Neural progenitor cell (in vitro differentiated cells): ENCODE data around the gene ICE1. TPM values are rescaled to one million over a fixed set of nuclear protein-coding genes. Genes with fewer than 3 reads are reported as not detected.
"Not testable (repeated sequence)": the region's sequence is repeated elsewhere in the genome, so short reads cannot be mapped to it uniquely, and the experiment has no call there.

Source experiments
- DNase-seq: peaks from one replicate; pipeline ENCODE4 v3.0.0-alpha.2; 2016; ENCODE audit warnings: low spot score
- H2AFZ ChIP-seq: fragments of 200-600 bp; sonication (generic); replicated peaks from 2 replicates; pipeline ENCODE4 v1.6.1; 2016; ENCODE audit warnings: antibody characterized with exemption
- H3F3A ChIP-seq: fragments of 200-600 bp; sonication (generic); 2 replicates; pipeline ENCODE4 v1.6.1; 2016; ENCODE audit warnings: antibody characterized with exemption, low read depth
- H3K27ac ChIP-seq: fragments of 200-600 bp; sonication (generic); 2 replicates; pipeline ENCODE4 v1.5.1; 2016; ENCODE audit warnings: mild to moderate bottlenecking
- H3K27me3 ChIP-seq: fragments of 200-600 bp; sonication (generic); 2 replicates; pipeline ENCODE4 v1.6.1; 2016; ENCODE audit warnings: mild to moderate bottlenecking, moderate library complexity
- H3K36me3 ChIP-seq: fragments of 200-600 bp; sonication (generic); 2 replicates; pipeline ENCODE4 v1.5.1; 2016
- H3K4me1 ChIP-seq: fragments of 200-600 bp; sonication (generic); 2 replicates; pipeline ENCODE4 v1.6.1; 2016; ENCODE audit warnings: mixed run types
- H3K4me2 ChIP-seq: fragments of 200-600 bp; sonication (generic); 2 replicates; pipeline ENCODE4 v1.6.1; 2016
- H3K4me3 ChIP-seq: fragments of 200-600 bp; sonication (generic); 2 replicates; pipeline ENCODE4 v1.5.1; 2016
- H3K79me2 ChIP-seq: fragments of 200-600 bp; sonication (generic); 2 replicates; pipeline ENCODE4 v1.6.1; 2016; ENCODE audit warnings: low read depth
- H3K9ac ChIP-seq: fragments of 200-600 bp; sonication (generic); 2 replicates; pipeline ENCODE4 v1.6.1; 2016
- H3K9me3 ChIP-seq: fragments of 200-600 bp; sonication (generic); 2 replicates; pipeline ENCODE4 v1.5.1; 2016; ENCODE audit warnings: low read depth
- H4K20me1 ChIP-seq: fragments of 200-600 bp; sonication (generic); 2 replicates; pipeline ENCODE4 v1.6.1; 2016; ENCODE audit warnings: low read depth
- H3K27ac Mint-ChIP-seq: 3 replicates; pipeline ENCODE4 v1.8.0; 2021; ENCODE audit warnings: mixed read lengths
- H3K27me3 Mint-ChIP-seq: 2 replicates; pipeline ENCODE4 v1.8.0; 2022; ENCODE audit warnings: low read depth, mild to moderate bottlenecking, inconsistent platforms, moderate library complexity, mixed read lengths; ENCODE audit not compliant: insufficient read depth
- H3K36me3 Mint-ChIP-seq: 3 replicates; pipeline ENCODE4 v1.8.0; 2021; ENCODE audit warnings: mixed read lengths
- H3K4me1 Mint-ChIP-seq: 3 replicates; pipeline ENCODE4 v1.8.0; 2021; ENCODE audit warnings: mixed read lengths
- H3K4me3 Mint-ChIP-seq: 3 replicates; pipeline ENCODE4 v1.8.0; 2021; ENCODE audit warnings: mild to moderate bottlenecking, moderate library complexity, mixed read lengths
- H3K9me3 Mint-ChIP-seq: 3 replicates; pipeline ENCODE4 v1.8.0; 2020; ENCODE audit warnings: mixed read lengths
- EZH2 ChIP-seq: fragments of 200-600 bp; sonication (generic); IDR thresholded peaks from 2 replicates; pipeline ENCODE4 v1.6.1; 2017; ENCODE audit warnings: antibody characterized with exemption, mild to moderate bottlenecking, moderate library complexity
- EZH2phosphoT487 ChIP-seq: fragments of 200-600 bp; sonication (generic); IDR thresholded peaks from 2 replicates; pipeline ENCODE4 v1.6.1; 2017; ENCODE audit warnings: antibody characterized with exemption
- total RNA-seq: library from RNA; depleted of rRNA; stranded (reverse); fragments of >200 nt; gene quantifications from 2 replicates; pipeline ENCODE4 v1.2.3, GENCODE V29; 2015; ENCODE audit warnings: low replicate concordance
- TF ChIP-seq, protein P1 (sequence below): fragments of 200-600 bp; sonication (generic); IDR thresholded peaks from 2 replicates; pipeline ENCODE4 v1.5.1; 2017; ENCODE audit warnings: antibody characterized with exemption, mild to moderate bottlenecking

Gene ICE1
- total RNA-seq, 1 donor from 2014 or later, result 47.6 TPM

DNA sequence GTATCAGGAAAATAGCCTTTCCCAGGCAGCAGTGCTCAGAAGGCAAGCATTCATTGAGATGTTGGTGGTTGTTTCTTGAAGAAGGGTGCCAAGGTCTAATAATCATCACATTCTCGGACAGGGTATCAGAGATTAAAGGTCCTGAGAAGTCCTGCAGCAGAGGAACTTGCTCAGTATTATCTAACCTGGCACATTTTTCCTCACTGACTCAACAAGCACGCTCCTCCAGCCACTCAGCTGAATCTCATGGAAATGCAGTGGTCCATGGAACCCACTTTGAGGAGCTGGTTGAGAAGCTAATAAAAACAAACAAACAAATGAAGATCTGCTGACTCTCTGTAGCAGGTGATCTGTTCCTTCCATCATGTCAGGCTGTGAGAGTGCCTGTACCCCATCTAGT, 35.3 kb upstream of the ICE1 start:
- H3K9me3 Mint-ChIP-seq, result peaks cover 2% of the 10 kb centered on the region
- Histone ChIP-seq H3K9ac (no peak overlapping the region), H4K20me1 (no peaks in the 10 kb centered on the region), H3K27ac (no peak overlapping the region), H3F3A (peaks cover 12% of the 10 kb centered on the region), H3K4me2 (no peak overlapping the region), H3K79me2 (no peaks in the 10 kb centered on the region), H3K9me3 (no peaks in the 10 kb centered on the region), H2AFZ (no peak overlapping the region), H3K4me1 (peaks cover 14% of the 10 kb centered on the region), H3K27me3 (no peaks in the 10 kb centered on the region), H3K36me3 (no peaks in the 10 kb centered on the region), H3K4me3 (no peak overlapping the region)
- no peaks in the 10 kb centered on the region for H3K4me1 Mint-ChIP-seq
- no peak overlapping the region for H3K4me3 Mint-ChIP-seq
- H3K36me3 Mint-ChIP-seq, result peaks cover 1% of the 10 kb centered on the region
- TF ChIP-seq, protein P1, sequence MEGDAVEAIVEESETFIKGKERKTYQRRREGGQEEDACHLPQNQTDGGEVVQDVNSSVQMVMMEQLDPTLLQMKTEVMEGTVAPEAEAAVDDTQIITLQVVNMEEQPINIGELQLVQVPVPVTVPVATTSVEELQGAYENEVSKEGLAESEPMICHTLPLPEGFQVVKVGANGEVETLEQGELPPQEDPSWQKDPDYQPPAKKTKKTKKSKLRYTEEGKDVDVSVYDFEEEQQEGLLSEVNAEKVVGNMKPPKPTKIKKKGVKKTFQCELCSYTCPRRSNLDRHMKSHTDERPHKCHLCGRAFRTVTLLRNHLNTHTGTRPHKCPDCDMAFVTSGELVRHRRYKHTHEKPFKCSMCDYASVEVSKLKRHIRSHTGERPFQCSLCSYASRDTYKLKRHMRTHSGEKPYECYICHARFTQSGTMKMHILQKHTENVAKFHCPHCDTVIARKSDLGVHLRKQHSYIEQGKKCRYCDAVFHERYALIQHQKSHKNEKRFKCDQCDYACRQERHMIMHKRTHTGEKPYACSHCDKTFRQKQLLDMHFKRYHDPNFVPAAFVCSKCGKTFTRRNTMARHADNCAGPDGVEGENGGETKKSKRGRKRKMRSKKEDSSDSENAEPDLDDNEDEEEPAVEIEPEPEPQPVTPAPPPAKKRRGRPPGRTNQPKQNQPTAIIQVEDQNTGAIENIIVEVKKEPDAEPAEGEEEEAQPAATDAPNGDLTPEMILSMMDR, result no peak
- TF ChIP-seq EZH2 (no peak), EZH2phosphoT487 (no peak)
- DNase-seq, result no peak
- H3K27ac Mint-ChIP-seq, result no peak overlapping the region
- peaks cover 2% of the 10 kb centered on the region for H3K27me3 Mint-ChIP-seq

DNA sequence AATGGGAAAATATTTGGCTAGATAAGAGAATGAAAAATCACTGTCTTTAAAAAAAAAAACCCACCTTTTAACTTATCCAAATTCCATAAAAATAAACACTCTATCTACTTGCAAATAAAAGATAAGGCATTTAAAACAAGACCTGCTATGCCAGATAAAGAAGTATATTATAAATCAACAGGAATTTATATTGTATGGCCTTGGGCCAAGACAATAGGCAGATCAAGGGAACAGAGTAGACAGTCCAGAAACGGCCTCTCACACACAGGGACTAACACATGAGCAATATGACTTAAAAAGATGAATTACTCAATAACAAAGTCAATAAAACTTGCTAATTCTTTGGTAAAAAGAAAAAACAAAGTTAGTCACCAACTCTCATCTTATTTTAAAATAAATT, 34.7 kb upstream of the ICE1 start:
- H3K9ac ChIP-seq, result no peak overlapping the region
- TF ChIP-seq EZH2phosphoT487, result no peak
- TF ChIP-seq, protein P1, result no peak
- no peak for TF ChIP-seq EZH2
- Mint-ChIP-seq H3K27me3 (peaks cover 2% of the 10 kb centered on the region), H3K36me3 (peaks cover 1% of the 10 kb centered on the region), H3K4me1 (no peaks in the 10 kb centered on the region), H3K27ac (no peak overlapping the region), H3K9me3 (peaks cover 2% of the 10 kb centered on the region), H3K4me3 (no peak overlapping the region)
- H3K27me3 ChIP-seq, result no peaks in the 10 kb centered on the region
- peaks cover 9% of the 10 kb centered on the region for H3F3A ChIP-seq
- H4K20me1 ChIP-seq, result no peaks in the 10 kb centered on the region
- no peak overlapping the region for H3K27ac ChIP-seq
- H3K4me2 ChIP-seq, result no peak overlapping the region
- H3K4me1 ChIP-seq, result peaks cover 9% of the 10 kb centered on the region
- H3K79me2 ChIP-seq, result no peaks in the 10 kb centered on the region
- no peak overlapping the region for H3K4me3 ChIP-seq
- no peak overlapping the region for H2AFZ ChIP-seq
- H3K9me3 ChIP-seq, result no peaks in the 10 kb centered on the region
- DNase-seq, result no peak
- H3K36me3 ChIP-seq, result no peaks in the 10 kb centered on the region

DNA sequence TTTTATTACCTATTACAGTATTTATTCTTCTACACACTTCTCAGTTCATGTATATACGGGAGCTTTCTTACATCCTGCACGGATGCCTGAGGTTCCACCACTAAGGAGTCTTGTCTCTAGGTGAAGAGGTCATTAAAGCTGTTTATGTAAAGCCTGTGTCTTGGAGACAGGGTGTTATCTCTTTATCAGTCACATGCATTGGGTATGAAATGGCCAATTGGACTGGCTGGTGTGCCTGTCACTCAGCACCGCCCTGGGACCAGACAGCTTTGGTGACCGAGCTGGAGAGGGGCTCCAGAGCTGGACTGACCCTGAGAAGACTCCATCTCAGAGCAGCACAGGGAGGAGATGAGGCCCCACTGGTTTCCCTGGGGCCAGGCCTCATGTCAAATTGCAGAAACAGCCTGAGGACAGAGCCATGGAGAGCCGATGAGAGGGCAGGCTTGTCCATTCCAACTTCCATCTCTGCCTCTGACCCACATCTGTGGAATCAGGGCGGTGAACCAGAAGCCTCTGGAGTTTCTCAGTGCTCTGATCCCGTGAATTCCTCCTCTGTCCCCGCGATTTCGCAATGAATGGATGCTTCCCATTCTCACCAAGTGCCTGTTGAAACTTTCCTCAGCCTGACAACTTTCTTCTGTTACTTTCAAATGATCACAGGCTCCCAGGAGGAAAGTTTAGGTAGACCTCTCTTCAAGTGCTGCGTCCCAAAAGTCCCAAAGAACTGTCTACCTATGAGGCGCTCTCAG, 32.2 kb upstream of the ICE1 start:
- H3K9me3 Mint-ChIP-seq, H3K27ac Mint-ChIP-seq, H3K36me3 ChIP-seq, H3K27me3 ChIP-seq, H3K9ac ChIP-seq, H3F3A ChIP-seq, H3K27ac ChIP-seq, H4K20me1 ChIP-seq, H3K36me3 Mint-ChIP-seq, H3K4me1 Mint-ChIP-seq, H3K4me1 ChIP-seq, H3K4me3 Mint-ChIP-seq, H3K4me2 ChIP-seq, H3K4me3 ChIP-seq, H3K79me2 ChIP-seq, DNase-seq, H2AFZ ChIP-seq, H3K9me3 ChIP-seq, H3K27me3 Mint-ChIP-seq: not testable (repeated sequence)

DNA sequence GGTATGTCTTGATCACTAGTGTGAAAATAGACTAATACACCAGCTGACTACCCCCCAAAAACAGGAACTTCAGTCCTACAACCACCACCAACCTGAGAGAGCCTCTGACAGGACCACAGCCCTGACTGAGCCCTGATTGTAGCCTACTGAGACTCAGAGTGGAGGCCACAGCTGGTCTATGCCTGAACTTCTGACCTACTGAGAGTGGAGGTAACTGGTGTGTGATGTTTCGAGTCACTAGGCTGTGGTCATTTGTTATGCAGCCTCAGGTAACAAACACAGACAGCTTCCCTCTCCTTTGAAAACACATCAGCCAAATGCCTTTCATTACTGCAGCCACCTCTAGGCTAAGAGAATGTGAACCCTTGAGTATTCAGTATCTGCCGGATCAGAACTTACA, 30.0 kb upstream of the ICE1 start:
- H3K27ac ChIP-seq, H3K27ac Mint-ChIP-seq, H3K9ac ChIP-seq, H3F3A ChIP-seq, H3K27me3 Mint-ChIP-seq, H3K36me3 Mint-ChIP-seq, H3K4me1 ChIP-seq, H3K4me3 ChIP-seq, H3K9me3 Mint-ChIP-seq, H3K4me3 Mint-ChIP-seq, H3K79me2 ChIP-seq, H4K20me1 ChIP-seq, H3K9me3 ChIP-seq, DNase-seq, H3K27me3 ChIP-seq, H2AFZ ChIP-seq, H3K4me2 ChIP-seq, H3K36me3 ChIP-seq, H3K4me1 Mint-ChIP-seq: not testable (repeated sequence)
